GM20000 (cell line): ENCODE measurements around the gene CDC5L.

ENCODE experiments used
- DNase-seq: peaks from one replicate; pipeline ENCODE4 v3.0.0; 2012; ENCODE audit warnings: low spot score
- CTCF ChIP-seq: IDR thresholded peaks from 2 replicates; pipeline ENCODE4 v1.5.1; 2012; ENCODE audit warnings: mild to moderate bottlenecking, control low read depth; ENCODE audit errors: extremely low read depth, missing control alignments

CDC5L gene

GRCh38 chr6:44477293-44477894 is 89.9 kb downstream of the CDC5L start:
- DNase-seq: no peak
- no peak for TF ChIP-seq CTCF

- DNase-seq: no peak
- no peak for TF ChIP-seq CTCF
Observed at GRCh38 chr6:44478158-44478557, 90.7 kb downstream of the CDC5L start.

GRCh38 chr6:44478591-44479254 is 91.2 kb downstream of the CDC5L start:
- no peak for TF ChIP-seq CTCF
- no peak for DNase-seq

- no peak for TF ChIP-seq CTCF
- no peak for DNase-seq
Observed at GRCh38 chr6:44480097-44480541, 92.6 kb downstream of the CDC5L start.

- no peak for DNase-seq
- TF ChIP-seq CTCF: no peak
Observed at GRCh38 chr6:44481056-44481455, 93.5 kb downstream of the CDC5L start.

- TF ChIP-seq CTCF: no peak
- DNase-seq: no peak
Observed at GRCh38 chr6:44481760-44482159, 94.3 kb downstream of the CDC5L start.

- TF ChIP-seq CTCF: no peak
- DNase-seq: no peak
Observed at GRCh38 chr6:44485601-44486401, 98.3 kb downstream of the CDC5L start.
